Endothelial cell of umbilical vein (primary cell): ENCODE results near the gene AFF4. TPM values are rescaled to one million over a fixed set of nuclear protein-coding genes. Genes with fewer than 3 reads are reported as not detected.

Experiments
- BruUV-seq: library from RNA; stranded (reverse); fragments of 400-500 nt; replicated peaks from 2 replicates; lab custom pipeline; 2021; lab: Mats Ljungman, UMichigan
- CTCF ChIA-PET: fragments of 300-600, 350-600 bp; sonication (Branson Sonifier 250); formaldehyde crosslinking; loops from one replicate; lab custom pipeline; 2021; ENCODE audit warnings: antibody characterized with exemption, inconsistent platforms; lab: Charles Lee
- POLR2A ChIA-PET: fragments of 300-600, 350-600 bp; sonication (Branson Sonifier 250); formaldehyde crosslinking; loops from one replicate; lab custom pipeline; 2021; ENCODE audit warnings: antibody characterized with exemption, inconsistent platforms; lab: Charles Lee
- DNase-seq: peaks from one replicate; pipeline ENCODE4 v3.0.0-alpha.2; 2011; ENCODE audit warnings: low read depth, low spot score
- FAIRE-seq: peaks from 2 replicates; lab custom pipeline; 2011; peaks lifted over from hg19 to GRCh38; lab: Jason Lieb, UNC
- H2AFZ ChIP-seq: 2 replicates; pipeline ENCODE4 v1.6.0; 2012; ENCODE audit warnings: low read depth, low read length, control low read depth, inconsistent platforms
- H3K27ac ChIP-seq: 2 replicates; pipeline ENCODE4 v1.5.1; 2011; ENCODE audit warnings: low read depth, mild to moderate bottlenecking, control low read depth, low read length, moderate library complexity; ENCODE audit not compliant: insufficient read depth
- H3K27me3 ChIP-seq, 2 experiments: 2 replicates each; pipeline versions ENCODE4 v1.6.0 to v1.6.1; 2011; ENCODE audit warnings: low read length in 2 of 2, mixed read lengths in 1 of 2; ENCODE audit not compliant: control insufficient read depth in 2 of 2, insufficient read depth in 2 of 2
- H3K36me3 ChIP-seq, 2 experiments: 2 replicates in 1 of 2; 3 replicates in 1 of 2; pipeline ENCODE4 v1.5.1; 2011; ENCODE audit warnings: low read length in 2 of 2, mild to moderate bottlenecking in 1 of 2, moderate library complexity in 1 of 2; ENCODE audit not compliant: control insufficient read depth in 2 of 2, insufficient read depth in 2 of 2; ENCODE audit errors: extremely low read depth in 1 of 2
- H3K4me1 ChIP-seq: 3 replicates; pipeline ENCODE4 v1.5.1; 2011; ENCODE audit warnings: mild to moderate bottlenecking, low read length; ENCODE audit not compliant: control insufficient read depth, insufficient read depth; ENCODE audit errors: extremely low read depth
- H3K4me2 ChIP-seq: 2 replicates; pipeline ENCODE4 v1.6.1; 2011; ENCODE audit warnings: low read length, control low read depth, mixed read lengths; ENCODE audit not compliant: insufficient read depth
- H3K4me3 ChIP-seq, 3 experiments: fragments of 200-600 bp in 1 of 3; sonication (generic), shearing (Covaris generic) in 1 of 3; replicated peaks in 1 of 3; 2 replicates each; pipeline ENCODE4 v1.5.1; 2011 to 2016; ENCODE audit warnings: control low read depth in 3 of 3, low read length in 3 of 3, mild to moderate bottlenecking in 2 of 3, inconsistent platforms in 1 of 3, low read depth in 1 of 3, moderate library complexity in 1 of 3; ENCODE audit not compliant: insufficient read depth in 1 of 3
- H3K79me2 ChIP-seq: 2 replicates; pipeline ENCODE4 v1.6.0; 2012; ENCODE audit warnings: low read length, inconsistent platforms; ENCODE audit not compliant: control insufficient read depth, insufficient read depth
- H3K9ac ChIP-seq: replicated peaks from 2 replicates; pipeline ENCODE3; 2011; ENCODE audit warnings: low read length, control low read depth; ENCODE audit not compliant: insufficient read depth; ENCODE audit errors: extremely low read depth
- H3K9me1 ChIP-seq: replicated peaks from 3 replicates; pipeline ENCODE4 v1.6.0; 2011; ENCODE audit warnings: mild to moderate bottlenecking, low read length; ENCODE audit not compliant: control insufficient read depth, insufficient read depth; ENCODE audit errors: extremely low read depth
- H3K9me3 ChIP-seq: replicated peaks from 2 replicates; pipeline ENCODE4 v1.5.1; 2012; ENCODE audit warnings: low read length, inconsistent platforms; ENCODE audit not compliant: control insufficient read depth, insufficient read depth
- H4K20me1 ChIP-seq: replicated peaks from 2 replicates; pipeline ENCODE3; 2011; ENCODE audit warnings: mild to moderate bottlenecking, low read length; ENCODE audit not compliant: control insufficient read depth, insufficient read depth; ENCODE audit errors: extremely low read depth
- EZH2 ChIP-seq: IDR thresholded peaks from 2 replicates; pipeline ENCODE4 v1.6.1; 2012; ENCODE audit warnings: borderline replicate concordance, low read depth, mild to moderate bottlenecking, moderate library complexity, low read length, inconsistent platforms; ENCODE audit not compliant: severe bottlenecking
- FOS ChIP-seq: IDR thresholded peaks from 2 replicates; pipeline ENCODE4 v1.6.1; 2011; ENCODE audit warnings: mild to moderate bottlenecking, low read length, moderate library complexity, borderline replicate concordance; ENCODE audit not compliant: insufficient read depth
- GATA2 ChIP-seq: IDR thresholded peaks from 2 replicates; pipeline ENCODE4 v1.7.0; 2011; ENCODE audit warnings: low read depth, mild to moderate bottlenecking, moderate library complexity, mixed read lengths, low read length; ENCODE audit not compliant: insufficient read length, insufficient read depth
- JUN ChIP-seq: IDR thresholded peaks from 2 replicates; pipeline ENCODE4 v1.6.1; 2011; ENCODE audit warnings: borderline replicate concordance, low read depth; ENCODE audit not compliant: insufficient read length, insufficient read depth
- MYC ChIP-seq: IDR thresholded peaks from one replicate; pipeline ENCODE4 v1.6.1; 2011; ENCODE audit warnings: mild to moderate bottlenecking, low read depth, low read length
- POLR2A ChIP-seq: IDR thresholded peaks from 2 replicates; pipeline ENCODE4 v1.6.1; 2012; ENCODE audit warnings: low read depth, mild to moderate bottlenecking, control low read depth, low read length
- POLR2AphosphoS5 ChIP-seq: IDR thresholded peaks from 2 replicates; pipeline ENCODE4 v1.6.1; 2012; ENCODE audit warnings: low read depth, mild to moderate bottlenecking, control low read depth, low read length, moderate library complexity; ENCODE audit not compliant: insufficient read depth
- dilution Hi-C: fragments of 300-500 bp; cut with MboI; formaldehyde crosslinking; loops from one replicate; pipeline ENCODE4 v1.15.0; 2019; ENCODE audit warnings: low sequenced_read_pairs; ENCODE audit not compliant: extremely low pct_ligation_motif_present
- intact Hi-C: fragments of 100-400 bp; cut with micrococcal nuclease; formaldehyde crosslinking; loops from one replicate; pipeline ENCODE4 v1.10.0; 2022
- polyA plus RNA-seq, 4 experiments: library from polyadenylated mRNA; depleted of rRNA in 3 of 4; stranded (reverse) in 3 of 4; unstranded in 1 of 4; fragments of >200 nt; gene quantifications; 2 replicates each; pipeline versions ENCODE4 v1.2.1 to v1.2.3, GENCODE V29; 2011 to 2012; ENCODE audit warnings: missing spikeins in 1 of 4
- total RNA-seq: library from RNA; stranded (reverse); gene quantifications from 2 replicates; pipeline ENCODE4 v1.2.3, GENCODE V29; 2021
- TF ChIP-seq, protein P1 (sequence below), 2 donors: IDR thresholded peaks; 1 replicate in 1 of 2; 2 replicates in 1 of 2; pipeline ENCODE4 v1.5.1; 2011; ENCODE audit warnings: low read length in 2 of 2, mild to moderate bottlenecking in 2 of 2, moderate library complexity in 2 of 2, control low read depth in 1 of 2, inconsistent platforms in 1 of 2, low read depth in 1 of 2; ENCODE audit not compliant: insufficient read depth in 1 of 2; ENCODE audit errors: extremely low read depth in 1 of 2
- TF ChIP-seq, protein P2 (sequence below): IDR thresholded peaks from 2 replicates; pipeline ENCODE4 v1.6.1; 2011; ENCODE audit not compliant: insufficient read depth, insufficient read length

The AFF4 gene
- total and polyA plus RNA-seq, 2 donors (not counting 3 experiments of a cell fraction or from before 2014, with no cell fraction given), result 27.0 to 88.3 TPM

DNA sequence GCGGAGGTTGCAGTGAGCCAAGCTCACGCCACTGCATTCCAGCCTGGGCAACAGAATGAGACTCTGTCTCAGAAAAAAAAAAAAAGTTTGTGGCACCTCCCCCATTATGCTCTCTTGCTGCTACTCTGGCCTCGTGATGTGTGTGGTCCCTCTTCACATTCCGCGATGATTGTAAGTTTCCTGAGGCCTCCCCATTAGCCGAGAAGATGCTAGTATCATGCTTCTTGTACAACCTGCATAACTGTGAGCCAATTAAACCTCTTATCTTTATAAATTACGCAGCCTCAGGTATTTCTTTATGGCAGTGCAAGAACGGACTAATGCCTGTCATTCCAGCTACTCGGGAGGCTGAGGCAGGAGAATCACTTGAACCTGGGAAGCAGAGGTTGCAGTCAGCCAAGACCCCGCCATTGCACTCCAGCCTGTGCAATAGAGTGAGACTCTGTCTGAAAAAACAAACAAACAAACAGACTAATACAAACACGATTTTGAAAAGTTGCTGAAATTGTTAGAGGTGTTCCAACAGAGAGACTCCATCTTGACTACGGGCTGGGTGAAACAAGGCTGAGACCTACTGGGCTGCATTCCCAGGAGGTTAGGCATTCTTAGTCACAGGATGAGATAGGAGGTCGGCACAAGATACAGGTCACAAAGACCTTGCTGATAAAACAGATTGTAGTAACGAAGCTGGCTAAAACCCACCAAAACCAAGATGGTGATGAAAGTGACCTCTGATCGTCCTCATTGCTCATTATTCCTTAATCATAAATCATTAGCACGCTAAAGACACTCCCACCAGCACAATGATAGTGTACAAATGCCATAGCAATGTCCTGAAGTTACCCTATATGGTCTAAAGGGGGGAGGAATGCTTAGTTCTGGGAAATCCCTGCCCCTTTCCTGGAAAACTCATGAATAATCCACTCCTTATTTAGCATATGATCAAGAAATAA is 8.3 kb upstream of the AFF4 start:
- Histone ChIP-seq H4K20me1 (no peaks in the 10 kb centered on the region), H2AFZ (peak overlapping the region; percentile 68), H3K9me3 (no peaks in the 10 kb centered on the region), H3K4me3 (no peak overlapping the region), H3K4me1 (peaks cover 3% of the 10 kb centered on the region), H3K79me2 (no peaks in the 10 kb centered on the region), H3K27ac (no peak overlapping the region), H3K4me2 (no peak overlapping the region), H3K36me3 (no peaks in the 10 kb centered on the region), H3K9ac (no peak overlapping the region), H3K9me1 (no peaks in the 10 kb centered on the region), H3K27me3 (no peaks in the 10 kb centered on the region)
- TF ChIP-seq POLR2AphosphoS5 (no peak), MYC (no peak), EZH2 (no peak), POLR2A (no peak), GATA2 (peak; percentile 56), FOS (peak; percentile 14), JUN (no peak)
- TF ChIP-seq, protein P1, sequence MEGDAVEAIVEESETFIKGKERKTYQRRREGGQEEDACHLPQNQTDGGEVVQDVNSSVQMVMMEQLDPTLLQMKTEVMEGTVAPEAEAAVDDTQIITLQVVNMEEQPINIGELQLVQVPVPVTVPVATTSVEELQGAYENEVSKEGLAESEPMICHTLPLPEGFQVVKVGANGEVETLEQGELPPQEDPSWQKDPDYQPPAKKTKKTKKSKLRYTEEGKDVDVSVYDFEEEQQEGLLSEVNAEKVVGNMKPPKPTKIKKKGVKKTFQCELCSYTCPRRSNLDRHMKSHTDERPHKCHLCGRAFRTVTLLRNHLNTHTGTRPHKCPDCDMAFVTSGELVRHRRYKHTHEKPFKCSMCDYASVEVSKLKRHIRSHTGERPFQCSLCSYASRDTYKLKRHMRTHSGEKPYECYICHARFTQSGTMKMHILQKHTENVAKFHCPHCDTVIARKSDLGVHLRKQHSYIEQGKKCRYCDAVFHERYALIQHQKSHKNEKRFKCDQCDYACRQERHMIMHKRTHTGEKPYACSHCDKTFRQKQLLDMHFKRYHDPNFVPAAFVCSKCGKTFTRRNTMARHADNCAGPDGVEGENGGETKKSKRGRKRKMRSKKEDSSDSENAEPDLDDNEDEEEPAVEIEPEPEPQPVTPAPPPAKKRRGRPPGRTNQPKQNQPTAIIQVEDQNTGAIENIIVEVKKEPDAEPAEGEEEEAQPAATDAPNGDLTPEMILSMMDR (IDR thresholded peaks at IDR 0.05; ENCODE audit: extremely low read depth in 1 of 2, insufficient read depth in 1 of 2, low read depth in 1 of 2, low read length in 2 of 2), result no peak
- TF ChIP-seq, protein P2, sequence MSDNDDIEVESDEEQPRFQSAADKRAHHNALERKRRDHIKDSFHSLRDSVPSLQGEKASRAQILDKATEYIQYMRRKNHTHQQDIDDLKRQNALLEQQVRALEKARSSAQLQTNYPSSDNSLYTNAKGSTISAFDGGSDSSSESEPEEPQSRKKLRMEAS, result no peak
- FAIRE-seq (peak; percentile 33), DNase-seq (peak; percentile 36)
- BruUV-seq, result no TSS peak
- CTCF ChIA-PET, result interaction anchor here (0.9 kb wide), 1 partner anchor 71 kb away, joined by 4 read pairs; no protein-coding TSS in a partner anchor
- dilution Hi-C loops, result no loop called here
- POLR2A ChIA-PET, result no interaction called here
- intact Hi-C loops, result no loop called here
